ENCODE data around the gene KIDINS220.

Gene KIDINS220

GRCh38 chr2:8691859-8692437, 145.5 kb downstream of the KIDINS220 start:
- TF ChIP-seq ESRRG (CRISPR knock-in tag; IDR thresholded peaks at IDR 0.05) = no peak
- TF ChIP-seq ZFP30 (CRISPR knock-in tag; IDR thresholded peaks at IDR 0.05) = no peak
- TF ChIP-seq ZNF565 (CRISPR knock-in tag; conservative IDR thresholded peaks at IDR 0.05; ENCODE audit: low read depth) = no peak
- no peak for TF ChIP-seq POU6F1 (CRISPR knock-in tag; IDR thresholded peaks at IDR 0.05; ENCODE audit: borderline replicate concordance, low read depth)
- no peak for TF ChIP-seq GLIS3 (CRISPR knock-in tag; IDR thresholded peaks at IDR 0.05)
- TF ChIP-seq ZNF70 (CRISPR knock-in tag; IDR thresholded peaks at IDR 0.05) = no peak
- TF ChIP-seq SNAI2 (CRISPR knock-in tag; IDR thresholded peaks at IDR 0.05) = no peak
- no peak for TF ChIP-seq RARB (CRISPR knock-in tag; IDR thresholded peaks at IDR 0.05)
- no peak for TF ChIP-seq CSRNP3 (CRISPR knock-in tag; IDR thresholded peaks at IDR 0.05)
- TF ChIP-seq CREB5 (CRISPR knock-in tag; IDR thresholded peaks at IDR 0.05; ENCODE audit: low read depth) = no peak

GRCh38 chr2:8685697-8686358, 151.6 kb downstream of the KIDINS220 start:
- ATAC-seq = peak; percentile 44
- TF ChIP-seq ZNF8 (CRISPR knock-in tag; IDR thresholded peaks at IDR 0.05) (no peak), ZFP3 (CRISPR knock-in tag; IDR thresholded peaks at IDR 0.05) (no peak), BACH2 (CRISPR knock-in tag; IDR thresholded peaks at IDR 0.05; ENCODE audit: borderline replicate concordance) (no peak), OSR1 (CRISPR knock-in tag; IDR thresholded peaks at IDR 0.05) (no peak), RARB (CRISPR knock-in tag; IDR thresholded peaks at IDR 0.05) (no peak), ISL1 (CRISPR knock-in tag; IDR thresholded peaks at IDR 0.05) (0 out of 2 replicates have a peak, but pooled peaks have one; percentile 7), TCF4 (CRISPR knock-in tag; IDR thresholded peaks at IDR 0.05; ENCODE audit: borderline replicate concordance) (no peak), CSDC2 (CRISPR knock-in tag; IDR thresholded peaks at IDR 0.05) (no peak)

More at GRCh38 chr2:8691859-8692437, 145.5 kb downstream of the KIDINS220 start:
- ATAC-seq = no peak

GRCh38 chr2:8684878-8685696, 152.3 kb downstream of the KIDINS220 start:
- peak; percentile 36 for ATAC-seq
- no peak for TF ChIP-seq OSR1 (CRISPR knock-in tag; IDR thresholded peaks at IDR 0.05)
- TF ChIP-seq ZNF70 (CRISPR knock-in tag; IDR thresholded peaks at IDR 0.05) = peak; percentile 37; the same call in 1 of the 2 replicates
- no peak for TF ChIP-seq TOX (CRISPR knock-in tag; IDR thresholded peaks at IDR 0.05; ENCODE audit: borderline replicate concordance)
- no peak; the same call in none of the 2 replicates for TF ChIP-seq ZNF8 (CRISPR knock-in tag; IDR thresholded peaks at IDR 0.05)
- TF ChIP-seq PATZ1 (CRISPR knock-in tag; IDR thresholded peaks at IDR 0.05; ENCODE audit: borderline replicate concordance) = peak; percentile 99; the same call in 1 of the 2 replicates
- TF ChIP-seq POU6F1 (CRISPR knock-in tag; IDR thresholded peaks at IDR 0.05; ENCODE audit: borderline replicate concordance, low read depth) = peak; percentile 86; the same call in 1 of the 2 replicates
- TF ChIP-seq PPARA (CRISPR knock-in tag; IDR thresholded peaks at IDR 0.05; ENCODE audit: borderline replicate concordance) = peak; percentile 66
- peak; percentile 99 for TF ChIP-seq CSRNP3 (CRISPR knock-in tag; IDR thresholded peaks at IDR 0.05)
- TF ChIP-seq BACH2 (CRISPR knock-in tag; IDR thresholded peaks at IDR 0.05; ENCODE audit: borderline replicate concordance) = no peak
- peak; percentile 56; the same call in 1 of the 2 replicates for TF ChIP-seq ZC3H10 (CRISPR knock-in tag; IDR thresholded peaks at IDR 0.05)
- TF ChIP-seq ZFP3 (CRISPR knock-in tag; IDR thresholded peaks at IDR 0.05) = peak; percentile 67; the same call in 1 of the 2 replicates
- peak; percentile 53; the same call in 1 of the 2 replicates for TF ChIP-seq ARNTL (CRISPR knock-in tag; IDR thresholded peaks at IDR 0.05; ENCODE audit: borderline replicate concordance, low read depth)
- peak; percentile 67 for TF ChIP-seq ZFP30 (CRISPR knock-in tag; IDR thresholded peaks at IDR 0.05)
- TF ChIP-seq ZNF565 (CRISPR knock-in tag; conservative IDR thresholded peaks at IDR 0.05; ENCODE audit: low read depth) = peak; percentile 87
- TF ChIP-seq ESRRG (CRISPR knock-in tag; IDR thresholded peaks at IDR 0.05) = peak; percentile 93
- no peak; the same call in 1 of the 2 replicates for TF ChIP-seq CSDC2 (CRISPR knock-in tag; IDR thresholded peaks at IDR 0.05)
- peak; percentile 15; the same call in 1 of the 2 replicates for TF ChIP-seq ISL1 (CRISPR knock-in tag; IDR thresholded peaks at IDR 0.05)
